Activated gamma-delta T cell (primary cell): Measurements from ENCODE around the gene GNB5.
"Not testable (repeated sequence)": the region's sequence is repeated elsewhere in the genome, so short reads cannot be mapped to it uniquely, and the experiment has no call there.

Experiments
- DNase-seq: peaks from one replicate; lab custom pipeline; 2025; lab: John Stamatoyannopoulos, UW
- total RNA-seq, 2 donors: gene quantifications; one replicate each; lab custom pipeline; 2026; lab: John Stamatoyannopoulos, UW

Gene GNB5
- total RNA-seq: 54.1 to 61.9 reads per million in 2 donors

DNA sequence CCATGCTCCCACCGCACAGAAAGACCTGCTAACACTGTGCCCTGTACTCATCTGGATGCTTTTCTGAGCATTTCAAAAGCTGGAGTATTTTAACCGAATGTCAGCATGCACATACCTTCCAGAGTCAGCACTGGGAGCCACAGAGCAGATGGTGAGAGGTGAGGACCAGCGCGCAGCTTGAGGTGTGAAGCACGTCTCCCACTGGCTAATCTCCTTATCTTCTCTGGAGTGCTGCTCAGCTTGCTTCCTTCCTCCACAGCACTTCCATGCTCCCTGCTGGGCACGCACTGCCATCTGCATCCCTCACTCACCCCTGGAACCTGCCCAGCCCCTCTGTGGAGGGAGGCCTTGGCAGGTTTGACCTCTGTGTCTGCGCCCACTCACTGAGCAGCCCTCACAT is at the start of gene GNB5:
GNB5 (minus strand) TSS at position 186 of the 400 bp plus-strand sequence. CDS start 6,716 bp downstream, outside the sequence.
- DNase-seq: no peak

DNA sequence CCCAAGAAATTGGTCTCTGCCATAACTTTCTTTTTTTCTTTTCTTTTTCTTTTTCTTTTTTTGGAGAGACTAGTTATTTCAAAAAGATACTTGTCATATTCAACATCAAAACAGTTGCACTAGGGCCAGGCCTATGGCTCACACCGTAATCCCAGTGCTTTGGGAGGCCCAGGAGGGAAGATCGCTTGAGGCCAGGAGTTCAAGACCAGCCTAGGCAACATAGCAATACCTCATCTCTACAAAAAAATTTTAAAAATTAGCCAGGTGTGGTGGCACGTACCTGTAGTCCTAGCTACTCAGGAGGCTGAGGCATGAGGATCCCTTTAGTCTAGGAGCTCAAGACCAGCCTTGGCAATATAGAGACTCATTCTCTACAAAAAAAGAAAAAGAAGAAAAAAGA is 49.0 kb upstream of the GNB5 start:
- no peak for DNase-seq

DNA sequence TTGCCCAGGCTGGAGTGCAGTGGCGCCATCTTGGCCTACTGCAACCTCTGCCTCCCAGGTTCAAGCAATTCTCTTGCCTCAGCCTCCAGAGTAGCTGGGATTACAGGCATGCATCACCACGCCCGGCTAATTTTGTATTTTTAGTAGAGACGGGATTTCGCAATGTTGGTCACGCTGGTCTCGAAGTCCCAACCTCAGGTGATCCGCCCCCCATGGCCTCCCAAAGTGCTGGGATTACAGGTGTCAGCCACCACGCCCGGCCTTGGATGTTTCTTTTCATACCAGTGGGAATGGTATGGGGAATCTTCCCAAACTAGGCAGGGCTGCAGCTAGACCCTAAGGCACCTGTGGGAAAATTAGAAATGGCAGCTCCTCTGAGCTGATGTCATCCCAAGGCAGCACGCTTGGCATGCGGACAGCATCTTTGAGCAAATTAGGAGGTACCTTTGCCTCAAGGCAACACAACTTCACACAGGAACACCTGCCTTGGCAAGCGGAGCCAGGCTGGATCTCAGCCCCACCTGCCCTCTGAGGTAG is 47.9 kb upstream of the GNB5 start:
- not testable (repeated sequence) for DNase-seq

DNA sequence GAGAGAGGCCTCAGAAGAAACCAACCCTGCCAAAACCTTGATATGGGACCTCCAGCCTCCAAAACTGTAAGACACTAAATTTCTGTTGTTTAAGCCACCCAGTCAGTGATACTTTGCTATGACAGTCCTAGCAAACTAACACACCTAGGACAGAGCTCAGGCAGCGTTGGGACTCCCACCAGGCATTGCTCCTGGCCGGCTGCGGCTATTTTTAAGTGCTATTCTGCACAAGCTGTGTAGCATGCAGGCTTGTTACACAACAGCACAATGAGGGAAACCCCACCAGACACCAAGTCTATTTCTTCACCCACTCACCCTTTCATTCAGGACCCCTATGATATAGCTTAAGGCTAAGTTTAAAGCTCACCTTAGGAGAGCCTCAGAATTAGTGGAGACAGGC is 47.0 kb upstream of the GNB5 start:
- DNase-seq: no peak

DNA sequence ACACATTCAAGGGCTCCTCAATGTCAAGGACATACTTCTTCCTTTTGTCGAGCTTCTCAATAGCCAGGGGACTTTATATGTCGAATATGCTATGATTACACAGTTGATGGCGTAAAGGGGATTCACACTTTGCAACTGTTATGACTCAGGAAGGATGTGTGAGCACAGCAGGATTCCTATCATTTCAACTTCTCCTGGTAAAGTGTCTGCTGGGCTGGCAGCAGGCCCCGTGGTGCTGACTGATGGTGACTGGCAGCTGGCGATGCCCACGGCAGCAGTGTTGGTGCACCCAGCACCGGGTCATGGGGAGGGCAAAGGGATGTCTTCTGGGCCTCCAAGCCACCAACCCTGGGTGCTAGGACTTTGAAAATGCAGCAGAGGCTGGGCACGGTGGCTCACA is 44.8 kb upstream of the GNB5 start:
- DNase-seq: no peak

DNA sequence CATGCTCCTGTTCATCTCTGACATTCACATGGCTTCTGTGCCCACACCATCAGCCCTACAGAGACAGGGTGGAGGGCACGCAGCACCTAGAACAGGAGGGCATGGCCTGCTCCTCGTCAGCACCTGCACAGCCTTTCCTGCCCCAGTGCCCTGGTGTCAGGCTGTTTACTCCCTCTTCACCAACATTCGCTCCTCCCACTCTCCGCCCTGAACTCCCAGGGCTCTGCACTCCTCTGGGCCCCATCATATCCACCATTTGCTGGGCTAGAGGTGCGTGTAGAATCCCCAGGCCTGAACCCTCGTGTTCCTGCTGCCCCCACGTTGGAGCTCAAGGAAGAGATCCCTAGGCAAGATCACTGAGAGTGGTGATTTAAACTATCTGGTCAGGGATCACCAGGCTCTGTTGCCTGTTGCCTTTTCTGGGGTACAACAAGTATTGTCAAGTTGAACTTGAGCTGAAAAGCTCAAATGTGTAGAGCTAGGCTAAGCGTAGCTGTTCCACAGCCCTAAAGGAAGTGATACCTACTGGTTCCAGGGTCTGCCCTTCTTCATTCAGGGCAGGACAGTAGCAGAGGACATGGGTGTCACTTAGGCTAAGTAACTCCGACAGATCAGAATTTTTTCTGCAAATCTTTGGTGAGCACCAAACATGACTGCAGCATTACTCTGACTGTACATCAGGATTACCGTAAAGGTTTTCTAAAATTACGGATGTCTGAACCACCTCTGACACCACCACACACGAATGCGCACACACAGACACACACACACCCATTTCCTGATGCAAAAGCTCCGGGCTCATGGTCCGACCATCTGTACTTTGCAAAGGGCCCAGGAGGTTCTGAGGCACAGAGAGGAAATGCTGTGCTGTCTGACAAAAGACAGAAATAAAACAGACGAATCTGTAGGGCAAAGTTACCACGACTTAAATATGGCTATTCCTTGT is 43.7 kb upstream of the GNB5 start:
- no peak for DNase-seq

DNA sequence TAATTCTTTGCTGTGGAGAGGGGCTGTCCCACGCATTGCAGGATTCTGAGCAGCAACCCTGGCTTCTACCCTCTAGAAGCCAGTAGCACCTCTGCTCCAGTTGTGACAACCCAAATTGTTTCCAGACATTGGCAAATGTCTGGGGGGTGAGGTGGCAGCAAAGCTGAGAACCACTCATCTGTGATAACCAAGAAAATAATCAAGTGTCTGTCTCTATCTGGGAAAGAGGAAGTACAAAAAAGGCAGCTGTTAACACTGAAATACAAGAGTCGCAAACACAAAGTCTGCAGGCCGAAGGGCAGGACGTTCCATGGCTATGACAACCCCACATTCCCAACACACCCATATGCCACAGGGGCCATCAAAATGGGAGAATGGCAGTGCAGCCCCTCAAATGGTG is 42.2 kb upstream of the GNB5 start:
- no peak for DNase-seq

DNA sequence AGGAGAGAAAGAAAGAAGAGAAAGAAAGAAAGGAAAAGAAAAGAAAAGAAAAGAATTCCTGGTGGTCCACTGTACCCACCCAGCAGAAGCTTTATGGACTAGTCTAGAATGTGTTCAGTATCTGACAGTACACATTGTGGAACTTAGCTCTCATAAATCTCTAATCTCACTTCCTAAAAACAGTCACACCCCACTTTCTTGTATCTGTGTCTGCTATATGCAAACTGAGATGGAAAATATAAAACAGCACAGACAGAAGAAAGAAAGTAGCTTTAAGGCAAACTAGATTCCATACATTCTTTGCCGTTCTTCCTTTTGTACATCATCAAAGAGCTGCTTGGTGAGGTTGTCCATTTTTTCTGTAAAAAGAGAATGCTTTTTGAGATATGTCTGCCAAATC is 41.1 kb upstream of the GNB5 start:
- DNase-seq: no peak

DNA sequence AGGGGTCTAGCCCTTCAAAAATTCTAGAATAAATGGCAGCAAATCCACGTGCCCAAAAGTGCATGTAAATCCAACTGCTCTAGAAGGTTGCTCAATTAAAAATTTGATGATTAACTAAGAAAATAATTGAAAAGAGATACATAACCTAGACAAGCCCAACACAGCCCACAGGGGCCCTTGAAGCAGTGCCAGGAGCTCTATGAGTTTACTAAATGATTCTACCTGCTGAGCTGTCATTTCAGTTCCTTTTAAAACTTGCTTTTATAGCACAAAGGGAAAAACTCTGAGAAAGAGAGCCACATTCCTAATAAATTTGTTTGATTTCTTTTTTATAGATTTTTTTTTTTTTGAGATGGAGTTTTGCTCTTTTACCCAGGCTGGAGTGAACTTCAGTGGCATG is 38.9 kb upstream of the GNB5 start:
- DNase-seq: no peak

DNA sequence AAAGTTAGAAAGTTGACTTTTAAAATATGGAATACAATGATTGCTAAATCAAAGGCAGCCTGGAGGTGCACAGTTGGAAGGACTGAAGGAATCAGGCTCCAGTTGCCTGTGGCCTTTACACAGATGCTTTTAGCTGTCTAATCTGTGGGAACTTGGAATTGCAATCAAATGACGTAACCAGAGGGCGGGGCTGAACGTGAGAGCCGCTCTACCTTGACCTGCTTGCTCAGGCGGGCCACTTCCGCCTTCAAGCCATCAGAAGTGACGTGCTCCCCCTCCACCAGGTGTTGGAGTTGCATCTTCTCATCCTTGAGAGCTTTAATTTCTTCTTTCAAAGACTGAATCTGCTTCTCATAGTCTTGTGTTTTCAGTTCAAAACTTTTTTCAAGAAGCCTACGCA is 37.7 kb upstream of the GNB5 start:
- no peak for DNase-seq

DNA sequence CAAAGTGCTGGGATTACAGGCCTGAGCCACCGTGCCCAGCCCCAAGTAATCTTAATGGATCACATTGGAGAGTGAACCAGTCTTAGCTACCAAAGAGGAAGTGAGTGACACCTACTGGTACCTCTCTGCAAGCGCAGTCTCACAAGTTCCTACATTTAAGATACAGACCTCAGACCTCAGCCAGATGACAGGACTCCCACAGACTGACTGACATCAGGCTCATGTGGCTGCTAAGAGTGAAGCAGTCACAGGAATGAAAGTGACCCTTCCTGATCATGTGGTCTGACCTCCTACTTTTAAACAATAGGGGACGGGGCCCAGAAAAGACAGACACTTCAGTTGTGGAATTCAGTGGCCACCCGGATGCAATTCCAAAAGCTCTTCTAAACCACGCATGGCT is 36.3 kb upstream of the GNB5 start:
- DNase-seq: no peak

DNA sequence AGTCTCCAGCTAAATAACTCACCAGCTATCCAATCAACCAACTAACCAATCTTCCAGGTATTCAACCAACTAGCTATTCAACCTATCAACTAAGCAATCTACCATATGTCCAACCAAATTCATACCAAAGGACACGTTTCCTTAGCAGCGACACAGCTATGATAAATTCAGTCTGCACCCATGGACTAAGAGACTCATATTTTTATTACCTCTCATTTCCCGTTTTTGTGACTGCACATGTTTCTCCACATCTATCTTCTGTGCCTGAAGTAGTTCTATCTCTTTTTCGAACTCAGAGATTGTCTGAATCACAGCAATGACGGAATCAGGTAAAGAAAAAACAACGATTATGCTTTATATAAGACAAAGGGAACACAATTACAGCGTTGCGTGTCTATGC is 34.0 kb upstream of the GNB5 start:
- no peak for DNase-seq

DNA sequence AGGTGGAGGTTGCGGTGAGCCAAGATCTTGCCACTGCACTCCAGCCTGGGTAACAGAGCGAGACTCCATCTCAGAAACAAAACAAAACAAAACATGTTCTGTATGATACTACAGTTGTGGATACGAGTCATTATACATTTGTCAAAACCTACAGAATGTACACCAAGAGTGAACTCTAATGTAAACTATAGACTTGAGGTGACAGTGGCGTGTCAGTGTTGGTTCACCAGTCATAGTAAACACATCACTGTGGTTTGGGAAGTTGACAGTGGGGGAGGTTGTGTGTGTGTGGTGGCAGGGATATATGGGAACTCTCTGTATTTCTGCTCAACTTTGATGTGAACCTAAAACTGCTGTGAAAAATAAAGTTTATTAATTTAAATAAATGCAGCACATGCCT is 33.0 kb upstream of the GNB5 start:
- DNase-seq: no peak

DNA sequence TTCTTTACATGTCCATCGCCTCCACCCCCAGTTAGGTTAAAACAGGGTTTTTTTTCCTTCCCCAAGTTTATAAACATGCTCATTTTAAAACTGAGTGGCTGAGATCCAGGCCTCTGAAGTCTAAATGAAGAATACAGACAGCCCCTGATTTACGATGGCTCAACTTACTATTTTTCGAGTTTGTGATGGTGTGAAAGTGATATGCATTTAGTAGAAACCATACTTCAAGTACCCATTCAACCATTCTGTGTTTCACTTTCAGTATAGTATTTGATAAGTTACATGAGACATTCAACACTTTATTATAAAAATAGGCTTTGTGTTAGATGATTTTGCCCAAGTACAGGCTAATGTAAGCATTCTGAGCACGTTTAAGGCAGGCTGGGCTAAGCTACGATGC is 30.5 kb upstream of the GNB5 start:
- no peak for DNase-seq

DNA sequence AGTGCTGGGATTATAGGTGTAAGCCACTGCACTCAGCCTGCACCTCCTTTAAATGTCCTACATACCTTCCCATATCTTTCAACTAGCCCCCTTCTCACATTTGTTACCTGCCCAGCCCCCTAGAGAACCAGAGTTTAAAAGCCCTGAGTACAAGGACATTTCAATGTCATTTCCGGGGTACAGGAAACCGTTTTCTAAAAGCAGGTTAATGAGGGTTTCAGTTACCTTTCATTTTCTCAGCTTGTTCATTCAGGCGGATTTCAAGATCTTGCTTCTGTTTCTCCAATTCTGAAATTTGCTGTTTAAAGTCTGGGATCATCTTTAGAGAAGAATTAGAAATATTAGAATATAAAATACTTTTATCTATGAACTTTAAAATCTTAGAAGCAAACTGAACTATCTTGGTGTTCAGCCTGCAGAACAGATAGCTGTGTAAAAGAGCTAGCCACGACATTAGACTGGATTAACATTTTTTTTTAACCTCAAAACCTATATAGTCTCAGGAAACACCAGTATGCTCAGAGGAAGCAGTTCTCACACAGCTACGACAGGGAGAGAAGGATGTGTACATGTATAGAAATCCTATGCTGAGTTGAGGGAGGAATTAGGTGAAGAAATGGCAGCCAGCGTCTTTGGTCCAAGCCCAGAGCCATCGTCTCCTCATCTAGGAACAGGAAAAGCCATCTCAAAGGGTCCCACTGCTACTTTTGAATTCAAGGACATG is 29.9 kb upstream of the GNB5 start:
- no peak for DNase-seq

DNA sequence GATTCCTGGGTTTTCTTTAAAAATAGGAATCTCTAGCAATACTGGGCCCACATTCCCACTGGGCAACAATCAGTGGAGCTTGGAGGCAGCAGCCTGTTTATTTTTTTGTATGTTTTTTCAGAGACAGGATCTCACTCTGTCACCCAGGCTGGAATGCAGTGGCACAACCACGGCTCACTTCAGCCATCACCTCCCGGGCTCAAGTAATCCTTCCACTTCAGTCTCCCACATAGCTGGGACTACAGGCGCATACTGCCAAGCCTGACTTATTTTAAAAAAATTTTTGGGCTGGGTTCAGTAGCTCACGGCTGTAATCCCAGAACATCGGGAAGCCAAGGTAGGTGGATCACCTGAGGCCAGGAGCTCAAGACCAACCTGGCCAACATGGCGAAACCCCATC is 29.1 kb upstream of the GNB5 start:
- no peak for DNase-seq

DNA sequence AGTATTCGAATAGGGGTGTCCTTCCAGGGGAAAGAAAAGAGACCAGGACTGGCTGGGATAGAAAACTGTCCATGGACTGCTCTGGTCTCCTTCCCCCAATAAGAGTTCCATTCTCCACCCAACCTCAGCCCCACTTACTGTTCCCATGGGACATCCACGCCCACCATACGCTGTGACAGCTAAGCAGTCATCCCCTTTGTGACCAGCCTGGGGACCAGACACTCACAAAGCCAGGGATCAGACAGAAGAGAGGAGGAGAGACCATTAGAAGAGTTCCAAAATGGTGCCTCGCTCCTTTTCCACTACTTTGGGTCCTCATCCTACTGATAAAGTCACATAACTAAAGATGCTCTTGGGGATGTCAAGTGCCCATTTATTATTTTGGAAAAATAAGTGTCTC is 27.6 kb upstream of the GNB5 start:
- no peak for DNase-seq

DNA sequence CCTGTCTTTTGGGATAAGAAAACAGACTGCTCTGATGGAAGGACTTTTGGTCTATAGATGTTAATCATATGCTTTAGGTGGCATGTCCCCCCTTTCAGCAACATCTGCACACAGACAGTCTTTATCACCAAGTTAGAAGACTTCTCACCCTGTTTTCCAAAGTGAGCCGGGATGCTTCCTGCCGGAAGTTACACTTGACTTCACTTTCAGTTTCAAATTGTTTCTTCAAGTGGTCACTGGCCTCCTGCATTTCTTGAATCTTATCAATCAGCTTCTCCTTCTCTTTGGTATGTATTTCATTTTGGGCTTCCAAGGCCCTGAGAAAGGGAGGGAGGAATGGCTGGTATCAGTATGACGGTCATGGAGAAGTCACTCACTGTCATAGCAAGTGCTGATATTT is 27.2 kb upstream of the GNB5 start:
- no peak for DNase-seq

DNA sequence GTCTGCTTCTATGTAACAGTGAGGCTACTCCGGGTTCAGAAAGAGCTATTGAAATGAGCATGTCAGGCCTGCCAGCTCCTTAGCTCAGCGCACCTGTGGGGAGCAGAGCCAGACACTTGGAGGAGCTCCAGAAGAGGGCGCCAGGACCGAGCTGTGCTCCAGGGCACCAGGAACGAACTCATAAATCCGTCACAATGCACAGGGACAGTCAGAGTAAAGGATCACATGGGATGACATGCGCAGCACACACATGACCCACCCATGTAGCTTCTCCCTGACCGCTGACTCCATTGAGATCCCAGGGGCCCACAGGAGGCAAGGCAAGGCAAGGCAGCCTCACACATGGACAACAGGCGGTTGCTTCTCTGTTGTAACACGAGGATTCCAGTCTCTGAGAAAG is 26.0 kb upstream of the GNB5 start:
- DNase-seq: no peak

DNA sequence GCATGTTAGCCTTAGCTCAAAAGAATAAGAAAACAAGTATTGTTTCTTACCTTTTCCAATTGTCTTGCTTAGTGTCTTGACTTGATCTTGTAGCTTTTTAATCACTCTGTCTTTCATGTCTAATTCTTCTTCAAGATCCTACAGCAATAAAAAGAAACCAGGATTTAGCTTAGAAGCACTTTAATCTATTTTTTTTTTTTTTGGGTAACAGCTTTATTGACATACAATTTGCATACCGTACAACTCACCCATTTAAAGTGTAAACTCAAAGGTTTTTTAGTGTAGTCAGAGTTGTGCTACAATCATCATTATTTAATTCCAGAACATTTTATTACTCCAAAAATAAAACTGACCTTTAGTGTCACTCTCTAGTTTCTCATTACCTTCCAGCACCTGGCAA is 23.4 kb upstream of the GNB5 start:
- no peak for DNase-seq

DNA sequence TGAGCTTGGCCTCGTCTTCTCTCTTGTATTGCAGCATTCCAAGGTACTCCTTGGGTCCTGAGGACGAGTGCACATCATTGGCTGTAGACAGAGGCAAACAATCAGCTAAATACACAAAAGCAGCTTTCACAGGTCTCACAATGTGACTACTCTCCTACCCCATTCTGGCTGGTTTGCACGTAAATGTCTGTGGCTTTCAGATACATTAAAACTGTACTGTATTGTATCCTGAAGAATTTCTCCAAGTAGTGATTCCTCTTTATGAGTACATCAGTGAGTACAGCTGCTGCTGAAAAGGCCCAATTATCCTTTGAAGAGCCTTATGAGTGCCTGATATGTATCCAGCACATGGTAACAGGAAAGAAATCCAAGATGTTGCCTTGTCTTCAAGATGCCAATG is 22.0 kb upstream of the GNB5 start:
- no peak for DNase-seq

DNA sequence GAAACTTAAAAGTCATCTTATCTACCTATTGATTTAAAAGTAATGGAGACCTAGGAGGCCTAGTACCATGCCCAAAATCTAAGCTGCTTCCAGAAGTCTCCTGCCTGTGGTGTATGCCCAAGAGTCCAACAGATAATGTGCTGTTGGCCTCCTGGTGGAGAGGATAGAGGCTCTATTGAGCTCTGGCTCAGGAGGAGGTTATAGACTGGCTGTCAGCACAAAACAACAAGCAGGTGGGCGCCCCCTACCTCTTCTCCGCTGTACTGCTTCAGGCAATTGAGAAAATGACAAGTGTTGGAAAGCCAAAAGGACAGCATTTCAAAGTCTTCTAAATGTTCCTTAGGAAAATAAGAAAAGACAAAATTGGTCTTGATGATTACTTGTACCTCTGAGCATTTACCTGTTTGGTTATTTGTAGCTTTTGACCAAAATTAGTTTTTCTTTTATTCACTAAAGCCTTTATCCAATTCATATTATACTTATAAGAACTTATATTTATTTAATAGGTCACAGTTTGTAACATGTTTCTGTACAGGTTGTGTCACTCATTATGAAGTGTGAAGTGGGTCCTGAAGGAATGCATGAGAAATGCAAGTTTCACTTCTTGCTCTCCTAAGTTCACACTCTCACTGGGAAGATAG is 17.2 kb upstream of the GNB5 start:
- DNase-seq: no peak

DNA sequence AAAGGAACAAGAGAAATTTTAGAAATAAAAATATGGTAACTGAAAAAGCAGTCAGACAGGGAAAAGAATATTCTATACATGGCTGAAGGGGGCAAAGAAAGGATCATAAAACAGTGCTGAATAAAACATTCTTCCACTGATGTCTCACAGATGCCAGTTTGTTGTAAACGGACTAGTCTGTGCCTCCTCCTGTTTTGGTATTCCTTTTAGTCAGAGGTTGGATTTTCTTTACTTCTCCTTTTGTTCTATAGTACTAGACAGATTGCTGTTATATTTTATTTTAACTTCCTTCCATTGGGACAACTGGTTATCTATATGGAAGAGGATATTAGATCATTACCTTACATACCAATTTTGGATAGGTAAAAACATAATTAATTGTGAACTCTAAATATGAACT is 16.0 kb upstream of the GNB5 start:
- DNase-seq: no peak
